HUES6 (cell line): ENCODE measurements around the gene ATP2B3.

ENCODE experiments used
- H3K27ac ChIP-seq: 2 replicates; pipeline ENCODE4 v1.7.0; 2013; ENCODE audit warnings: low read depth, mild to moderate bottlenecking, low read length, inconsistent platforms
- H3K27me3 ChIP-seq: 2 replicates; pipeline ENCODE4 v1.6.1; 2013; ENCODE audit warnings: low read length; ENCODE audit not compliant: control insufficient read depth, insufficient read depth
- H3K36me3 ChIP-seq: 2 replicates; pipeline ENCODE4 v1.6.1; 2013; ENCODE audit warnings: low read length; ENCODE audit not compliant: control insufficient read depth, insufficient read depth
- H3K4me1 ChIP-seq: 2 replicates; pipeline ENCODE4 v1.6.1; 2013; ENCODE audit warnings: low read length; ENCODE audit not compliant: control insufficient read depth, insufficient read depth
- H3K4me3 ChIP-seq: 2 replicates; pipeline ENCODE4 v1.5.1; 2013; ENCODE audit warnings: low read depth, low read length
- H3K9ac ChIP-seq: one replicate; pipeline ENCODE4 v1.6.1; 2013; ENCODE audit warnings: mild to moderate bottlenecking, low read length
- H3K9me3 ChIP-seq: 2 replicates; pipeline ENCODE4 v1.6.1; 2013; ENCODE audit warnings: low read depth, low read length; ENCODE audit not compliant: control insufficient read depth, insufficient read depth

The ATP2B3 gene

GRCh38 chrX:153520287-153520917, 3.0 kb downstream of the ATP2B3 start:
- Histone ChIP-seq H3K4me1 (no peaks in the 10 kb centered on the region), H3K4me3 (no peak overlapping the region), H3K9me3 (peaks cover 23% of the 10 kb centered on the region; the same call in 1 of the 2 replicates), H3K27me3 (peaks cover 68% of the 10 kb centered on the region), H3K9ac (no peak overlapping the region), H3K27ac (no peak overlapping the region), H3K36me3 (no peaks in the 10 kb centered on the region)

- Histone ChIP-seq H3K36me3 (no peaks in the 10 kb centered on the region), H3K27me3 (peaks cover 62% of the 10 kb centered on the region), H3K9ac (no peak overlapping the region), H3K9me3 (peaks cover 17% of the 10 kb centered on the region; the same call in 1 of the 2 replicates), H3K4me3 (no peak overlapping the region), H3K4me1 (no peaks in the 10 kb centered on the region), H3K27ac (no peak overlapping the region)
These were observed 3.6 kb downstream of the ATP2B3 start for GRCh38 chrX:153521034-153521433.

GRCh38 chrX:153522259-153522658, 4.8 kb downstream of the ATP2B3 start:
- no peak overlapping the region for H3K4me3 ChIP-seq
- no peaks in the 10 kb centered on the region for H3K36me3 ChIP-seq
- H3K27ac ChIP-seq: no peak overlapping the region
- H3K9ac ChIP-seq: no peak overlapping the region
- H3K4me1 ChIP-seq: no peaks in the 10 kb centered on the region; the same call in 1 of the 2 replicates
- peaks cover 50% of the 10 kb centered on the region for H3K27me3 ChIP-seq
- peaks cover 15% of the 10 kb centered on the region; the same call in 1 of the 2 replicates for H3K9me3 ChIP-seq

- H3K9ac ChIP-seq: no peak overlapping the region
- H3K9me3 ChIP-seq: peaks cover 20% of the 10 kb centered on the region; the same call in 1 of the 2 replicates
- H3K27ac ChIP-seq: no peak overlapping the region
- no peaks in the 10 kb centered on the region for H3K36me3 ChIP-seq
- H3K4me1 ChIP-seq: no peaks in the 10 kb centered on the region; the same call in 1 of the 2 replicates
- H3K4me3 ChIP-seq: no peak overlapping the region
- H3K27me3 ChIP-seq: peaks cover 43% of the 10 kb centered on the region
These were observed 5.8 kb downstream of the ATP2B3 start for GRCh38 chrX:153523269-153523668.

GRCh38 chrX:153524234-153524633, 6.8 kb downstream of the ATP2B3 start:
- no peaks in the 10 kb centered on the region for H3K36me3 ChIP-seq
- H3K9ac ChIP-seq: no peak overlapping the region
- H3K27me3 ChIP-seq: peaks cover 34% of the 10 kb centered on the region
- H3K27ac ChIP-seq: no peak overlapping the region
- peaks cover 22% of the 10 kb centered on the region; the same call in 1 of the 2 replicates for H3K9me3 ChIP-seq
- H3K4me1 ChIP-seq: no peaks in the 10 kb centered on the region; the same call in 1 of the 2 replicates
- H3K4me3 ChIP-seq: no peak overlapping the region

GRCh38 chrX:153525451-153525850, 8.0 kb downstream of the ATP2B3 start:
- Histone ChIP-seq H3K4me1 (no peaks in the 10 kb centered on the region; the same call in 1 of the 2 replicates), H3K9me3 (peaks cover 18% of the 10 kb centered on the region; the same call in 1 of the 2 replicates), H3K27ac (no peak overlapping the region), H3K36me3 (no peaks in the 10 kb centered on the region), H3K4me3 (no peak overlapping the region), H3K9ac (no peak overlapping the region), H3K27me3 (peaks cover 22% of the 10 kb centered on the region; the same call in 1 of the 2 replicates)

GRCh38 chrX:153526042-153526441, 8.6 kb downstream of the ATP2B3 start:
- H3K27ac ChIP-seq: no peak overlapping the region
- no peak overlapping the region for H3K4me3 ChIP-seq
- H3K9me3 ChIP-seq: peaks cover 14% of the 10 kb centered on the region; the same call in 1 of the 2 replicates
- H3K4me1 ChIP-seq: no peaks in the 10 kb centered on the region; the same call in 1 of the 2 replicates
- no peak overlapping the region for H3K9ac ChIP-seq
- peaks cover 16% of the 10 kb centered on the region; the same call in 1 of the 2 replicates for H3K27me3 ChIP-seq
- H3K36me3 ChIP-seq: no peaks in the 10 kb centered on the region

GRCh38 chrX:153526801-153527200, 9.4 kb downstream of the ATP2B3 start:
- peaks cover 14% of the 10 kb centered on the region; the same call in 1 of the 2 replicates for H3K9me3 ChIP-seq
- peaks cover 8% of the 10 kb centered on the region; the same call in 1 of the 2 replicates for H3K27me3 ChIP-seq
- no peak overlapping the region for H3K27ac ChIP-seq
- H3K4me3 ChIP-seq: no peak overlapping the region
- H3K4me1 ChIP-seq: no peaks in the 10 kb centered on the region; the same call in 1 of the 2 replicates
- H3K9ac ChIP-seq: no peak overlapping the region
- H3K36me3 ChIP-seq: no peaks in the 10 kb centered on the region

GRCh38 chrX:153527208-153527607, 9.8 kb downstream of the ATP2B3 start:
- Histone ChIP-seq H3K9me3 (peaks cover 14% of the 10 kb centered on the region; the same call in 1 of the 2 replicates), H3K36me3 (no peaks in the 10 kb centered on the region), H3K27me3 (peaks cover 4% of the 10 kb centered on the region; the same call in 1 of the 2 replicates), H3K27ac (no peak overlapping the region), H3K9ac (no peak overlapping the region), H3K4me3 (no peak overlapping the region), H3K4me1 (no peaks in the 10 kb centered on the region; the same call in 1 of the 2 replicates)

- Histone ChIP-seq H3K9ac (no peak overlapping the region), H3K4me3 (no peak overlapping the region), H3K27me3 (peaks cover 4% of the 10 kb centered on the region; the same call in 1 of the 2 replicates), H3K36me3 (no peaks in the 10 kb centered on the region), H3K27ac (no peak overlapping the region), H3K9me3 (peaks cover 23% of the 10 kb centered on the region; the same call in 1 of the 2 replicates), H3K4me1 (no peaks in the 10 kb centered on the region; the same call in 1 of the 2 replicates)
These were observed 13.1 kb downstream of the ATP2B3 start for GRCh38 chrX:153530411-153531129.

- H3K36me3 ChIP-seq: no peaks in the 10 kb centered on the region
- peaks cover 16% of the 10 kb centered on the region; the same call in 1 of the 2 replicates for H3K9me3 ChIP-seq
- H3K4me3 ChIP-seq: no peak overlapping the region
- no peak overlapping the region for H3K9ac ChIP-seq
- no peaks in the 10 kb centered on the region for H3K4me1 ChIP-seq
- H3K27me3 ChIP-seq: no peaks in the 10 kb centered on the region
- H3K27ac ChIP-seq: no peak overlapping the region
These were observed 15.6 kb downstream of the ATP2B3 start for GRCh38 chrX:153533091-153533490.
